Stimulated activated CD8-positive, alpha-beta memory T cell treated with anti-CD3 and anti-CD28 coated beads, Interleukin-15, amount 100 ng/mL, for 48 hours (primary cell): ENCODE results near the gene DACT2.

Experiments
- DNase-seq, 2 donors: peaks; one replicate each; pipeline ENCODE4 v3.0.0-alpha.2; 2020; ENCODE audit warnings: low read depth in 2 of 2

Gene DACT2

GRCh38 chr6:168349718-168350210, 30.2 kb upstream of the DACT2 start:
- no peak for DNase-seq

GRCh38 chr6:168348186-168348585, 28.6 kb upstream of the DACT2 start:
- DNase-seq = no peak

GRCh38 chr6:168347615-168348014, 28.0 kb upstream of the DACT2 start:
- no peak for DNase-seq

- no peak for DNase-seq
These were observed 27.5 kb upstream of the DACT2 start for GRCh38 chr6:168347053-168347452.

GRCh38 chr6:168345896-168346754, 26.5 kb upstream of the DACT2 start:
- DNase-seq = no peak

GRCh38 chr6:168345266-168345665, 25.7 kb upstream of the DACT2 start:
- DNase-seq = no peak

GRCh38 chr6:168344338-168344737, 24.8 kb upstream of the DACT2 start:
- DNase-seq = no peak

GRCh38 chr6:168343239-168344150, 23.9 kb upstream of the DACT2 start:
- no peak for DNase-seq

GRCh38 chr6:168342636-168343035, 23.1 kb upstream of the DACT2 start:
- DNase-seq = no peak

- DNase-seq = no peak
These were observed 21.8 kb upstream of the DACT2 start for GRCh38 chr6:168341280-168341900.

GRCh38 chr6:168340819-168341218, 21.2 kb upstream of the DACT2 start:
- no peak for DNase-seq

- DNase-seq = no peak
These were observed 19.2 kb upstream of the DACT2 start for GRCh38 chr6:168338777-168339176.

GRCh38 chr6:168336967-168337366, 17.4 kb upstream of the DACT2 start:
- DNase-seq = no peak

- no peak for DNase-seq
These were observed 14.4 kb upstream of the DACT2 start for GRCh38 chr6:168333989-168334388.

GRCh38 chr6:168333491-168333890, 13.9 kb upstream of the DACT2 start:
- no peak for DNase-seq

GRCh38 chr6:168333039-168333438, 13.5 kb upstream of the DACT2 start:
- no peak for DNase-seq

GRCh38 chr6:168332020-168332419, 12.4 kb upstream of the DACT2 start:
- DNase-seq = no peak

- no peak for DNase-seq
These were observed 11.5 kb upstream of the DACT2 start for GRCh38 chr6:168331058-168331457.

GRCh38 chr6:168330403-168330802, 10.8 kb upstream of the DACT2 start:
- no peak for DNase-seq

- no peak for DNase-seq
These were observed 8.5 kb upstream of the DACT2 start for GRCh38 chr6:168328086-168328485.

- DNase-seq = no peak
These were observed 7.0 kb upstream of the DACT2 start for GRCh38 chr6:168326294-168327261.
